ENCODE data around the gene TMEM109.

DNA sequence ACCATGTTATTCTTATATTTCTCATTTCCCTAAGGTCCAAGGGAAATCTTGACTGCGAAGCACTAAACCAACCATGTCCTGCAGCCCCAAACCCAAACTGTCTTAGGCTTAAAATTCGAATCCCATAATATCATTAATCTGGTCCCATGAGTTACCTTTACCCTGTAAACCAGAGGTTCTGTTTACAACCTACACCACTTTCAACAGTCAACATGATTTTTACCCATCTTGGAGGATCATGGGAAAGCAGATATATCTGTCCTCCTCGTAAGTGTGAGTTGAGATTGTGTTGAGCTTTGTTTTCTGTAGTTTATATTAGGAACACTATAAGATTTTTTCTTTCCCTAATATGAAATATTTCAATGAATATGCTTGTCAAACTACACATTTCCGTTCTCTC lies 14.0 kb upstream of the TMEM109 start:
- TF ChIP-seq EZH2 (IDR thresholded peaks at IDR 0.05; ENCODE audit: insufficient read depth, poor library complexity, severe bottlenecking) (no peak), EZH2phosphoT487 (IDR thresholded peaks at IDR 0.05; ENCODE audit: insufficient read depth, low read depth) (no peak)

All from GM23248 (cell line).